ENCODE measurements around the gene KRTAP2-3. TPM values are rescaled to one million over a fixed set of nuclear protein-coding genes. Genes with fewer than 3 reads are reported as not detected.
"Not testable (repeated sequence)": the region's sequence is repeated elsewhere in the genome, so short reads cannot be mapped to it uniquely, and the experiment has no call there.

Gene KRTAP2-3
- total and polyA plus RNA-seq, 12 donors: not detected

DNA sequence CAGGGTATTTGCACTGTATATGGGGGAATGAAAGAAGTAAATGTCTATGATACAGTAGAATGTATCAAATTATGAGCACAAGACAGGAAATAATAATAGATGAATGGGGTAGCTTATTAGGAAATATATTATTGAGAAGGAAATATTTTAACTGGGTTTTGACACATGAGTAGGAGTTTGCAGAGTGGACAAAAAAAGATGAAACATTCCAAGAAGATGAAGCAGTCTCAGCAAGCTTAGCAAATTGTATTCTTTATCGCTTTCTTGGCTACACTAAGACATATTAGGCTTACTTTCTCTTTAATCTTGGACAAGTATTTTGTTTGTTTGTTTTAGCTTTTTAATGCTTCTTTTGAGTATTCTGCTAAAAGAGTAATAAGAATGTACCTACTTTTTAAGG, 44.0 kb upstream of the KRTAP2-3 start:
- DNase-seq: no peak
- ATAC-seq: no peak
- TF ChIP-seq CTCF (IDR thresholded peaks at IDR 0.05): no peak
- intact Hi-C loops (cut with DNase I): no loop called here
- WGBS, 2 donors: 85 to 91% methylated on average over 1 of the region's 1 CpG
- no peaks in the 10 kb centered on the region for H3K4me1 ChIP-seq
- H3K27ac ChIP-seq: no peak overlapping the region
- no peaks in the 10 kb centered on the region for H3K36me3 ChIP-seq
- no peak overlapping the region for H3K4me3 ChIP-seq
- H3K27me3 ChIP-seq: peaks cover 0 to 42% (median 10%) of the 10 kb centered on the region in 7 donors
- H3K9me3 ChIP-seq: no peaks in the 10 kb centered on the region

DNA sequence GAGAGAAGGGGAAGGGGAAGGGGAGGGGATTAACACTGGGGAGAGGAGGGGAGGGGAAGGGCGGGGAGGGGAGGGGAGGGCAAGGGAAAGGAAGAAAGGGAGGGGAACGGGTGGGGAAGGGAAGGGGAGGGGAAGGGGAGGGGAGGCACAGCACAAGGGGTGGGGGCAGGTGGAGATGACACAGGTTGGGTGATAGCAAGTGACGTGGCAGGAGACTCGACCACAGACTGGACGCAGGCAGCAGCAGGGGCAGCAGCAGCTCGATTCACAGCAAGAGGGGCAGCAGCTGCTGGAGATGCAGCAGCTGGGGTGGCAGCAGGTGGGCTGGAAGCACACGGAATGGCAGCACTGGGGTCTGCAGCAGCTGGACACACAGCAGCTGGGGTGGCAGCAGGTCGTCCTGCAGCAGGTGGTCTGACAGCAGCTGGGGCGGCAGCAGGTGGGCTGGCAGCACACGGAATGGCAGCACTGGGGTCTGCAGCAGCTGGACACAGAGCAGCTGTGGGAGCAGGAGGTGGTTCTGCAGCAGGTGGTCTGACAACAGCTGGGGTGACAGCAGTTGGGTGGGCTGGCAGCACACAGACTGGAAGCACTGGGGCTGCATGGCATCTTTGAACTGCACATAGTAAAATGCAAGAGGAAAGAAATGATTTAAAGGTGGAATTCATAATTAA, 41.8 kb upstream of the KRTAP2-3 start, which contains the start of gene KRTAP4-16:
Gene KRTAP4-16 (minus strand): TSS at position 624 of the 674 bp plus-strand sequence. CDS start 0 bp downstream, at position 624.
- ATAC-seq: no peak
- 40 to 46% methylated on average over 9 to 10 of the region's 10 CpGs for WGBS, 2 donors

GRCh38 chr17:41099682-41100480, 40.0 kb upstream of the KRTAP2-3 start:
- H3K4me1 ChIP-seq; H3K36me3 ChIP-seq; ATAC-seq; H3K4me3 ChIP-seq; DNase-seq; intact Hi-C loops (cut with DNase I); H3K27ac ChIP-seq; H3K9me3 ChIP-seq: not testable (repeated sequence)
- 44 to 53% methylated on average over 7 of the region's 7 CpGs for whole genome bisulfite sequencing, 2 donors
- H3K27me3 ChIP-seq: peaks cover 0 to 40% (median 12%) of the 10 kb centered on the region in 7 donors

More for the DNA sequence above, 41.8 kb upstream of the KRTAP2-3 start, which contains the start of gene KRTAP4-16:
- no peaks in the 10 kb centered on the region for H3K9me3 ChIP-seq
- H3K4me3 ChIP-seq: no peak within 1 kb of the TSS
- no peaks in the 10 kb centered on the region for H3K4me1 ChIP-seq
- no peak for DNase-seq
- H3K27ac ChIP-seq: no peak within 1 kb of the TSS
- H3K36me3 ChIP-seq: no peaks in the 10 kb centered on the region
- TF ChIP-seq CTCF (IDR thresholded peaks at IDR 0.05): no peak
- intact Hi-C loops (cut with DNase I): no loop called here
- H3K27me3 ChIP-seq: peaks cover 0 to 34% (median 8%) of the 10 kb centered on the region in 7 donors

DNA sequence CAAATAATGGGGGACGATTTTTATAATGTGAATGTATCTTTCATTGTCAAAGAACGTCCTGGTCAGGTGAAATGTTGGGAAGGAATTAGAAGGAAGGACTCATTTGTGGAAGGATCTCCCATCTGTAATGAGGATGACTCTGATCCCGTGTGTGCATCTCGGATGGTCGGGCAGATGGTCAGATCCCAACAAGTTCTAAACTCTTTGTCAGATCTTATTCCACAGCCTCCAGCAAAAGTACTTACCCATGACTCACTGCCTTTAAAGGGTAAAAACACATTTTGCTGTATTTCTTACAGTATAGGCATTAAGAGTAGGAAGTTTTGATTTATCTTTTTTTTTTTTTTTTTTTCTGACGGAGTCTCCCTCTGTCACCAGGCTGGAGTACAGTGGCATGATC, 38.6 kb upstream of the KRTAP2-3 start:
- 78 to 82% methylated on average over 6 of the region's 6 CpGs for WGBS, 2 donors
- H3K4me1 ChIP-seq: no peaks in the 10 kb centered on the region
- H3K27ac ChIP-seq: no peak overlapping the region
- intact Hi-C loops (cut with DNase I): no loop called here
- TF ChIP-seq CTCF (IDR thresholded peaks at IDR 0.05): no peak
- peaks cover 0 to 34% (median 12%) of the 10 kb centered on the region in 7 donors for H3K27me3 ChIP-seq
- no peak for ATAC-seq
- H3K36me3 ChIP-seq: no peaks in the 10 kb centered on the region
- no peak for DNase-seq
- H3K4me3 ChIP-seq: no peak overlapping the region
- no peaks in the 10 kb centered on the region for H3K9me3 ChIP-seq
